NCI-H82 (cell line): ENCODE results near the gene NTM.

ENCODE experiments used
- DNase-seq: peaks from one replicate; lab custom pipeline; 2025; lab: John Stamatoyannopoulos, UW

The NTM gene

GRCh38 chr11:132220474-132220873 lies 850.1 kb downstream of the NTM start:
- no peak for DNase-seq

DNA sequence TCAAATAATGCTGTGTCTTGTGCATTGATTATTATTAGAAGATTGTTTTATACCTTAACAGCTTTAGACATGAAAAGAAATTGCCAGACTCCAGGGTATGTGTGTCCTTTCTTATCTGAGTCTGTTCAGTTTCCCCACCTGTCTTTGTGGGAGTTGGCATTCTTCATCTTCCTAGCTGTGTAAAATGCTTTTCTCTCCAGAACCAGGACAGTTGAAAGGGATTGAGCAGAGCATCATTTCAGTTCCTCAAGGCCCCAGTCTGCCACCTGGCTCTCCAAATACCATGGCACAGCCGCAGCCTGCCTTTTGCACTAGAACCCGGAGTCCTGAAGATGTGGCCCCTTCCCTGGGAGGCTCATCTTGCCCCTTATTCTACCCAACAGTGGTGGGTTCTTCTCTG lies 851.9 kb downstream of the NTM start:
- DNase-seq: no peak

GRCh38 chr11:132226522-132226921 lies 856.1 kb downstream of the NTM start:
- DNase-seq: no peak

DNA sequence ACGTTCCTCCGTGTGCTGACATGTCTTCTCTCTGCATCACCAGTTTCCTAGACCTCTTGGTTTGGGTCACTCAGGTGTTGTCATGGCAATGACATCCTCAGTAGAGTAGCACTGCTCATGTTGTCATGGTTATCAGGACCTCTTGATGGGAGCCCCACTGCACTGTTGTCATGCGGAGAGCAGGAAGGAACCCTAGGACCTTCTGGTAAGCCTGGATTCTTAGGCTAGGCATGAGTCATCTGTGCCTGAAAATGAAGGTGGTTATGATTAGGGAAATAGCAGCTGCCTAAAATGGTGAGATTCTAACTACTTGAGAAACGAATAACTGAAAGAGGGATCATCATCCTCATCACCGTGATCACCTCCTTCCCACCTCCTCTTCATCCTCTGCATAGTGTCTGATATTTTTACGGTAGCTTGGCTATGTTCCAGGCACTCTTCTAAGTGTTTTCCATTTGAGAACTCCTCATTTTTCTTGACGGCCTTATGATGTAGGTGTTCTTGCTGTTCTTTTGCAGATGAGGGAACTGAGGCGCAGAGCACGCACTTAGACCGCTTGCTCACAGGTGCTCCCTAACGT lies 858.4 kb downstream of the NTM start:
- DNase-seq: no peak

GRCh38 chr11:132231656-132232347 lies 861.4 kb downstream of the NTM start:
- DNase-seq: no peak

- DNase-seq: no peak
Measured at GRCh38 chr11:132234878-132235277, 864.5 kb downstream of the NTM start.

DNA sequence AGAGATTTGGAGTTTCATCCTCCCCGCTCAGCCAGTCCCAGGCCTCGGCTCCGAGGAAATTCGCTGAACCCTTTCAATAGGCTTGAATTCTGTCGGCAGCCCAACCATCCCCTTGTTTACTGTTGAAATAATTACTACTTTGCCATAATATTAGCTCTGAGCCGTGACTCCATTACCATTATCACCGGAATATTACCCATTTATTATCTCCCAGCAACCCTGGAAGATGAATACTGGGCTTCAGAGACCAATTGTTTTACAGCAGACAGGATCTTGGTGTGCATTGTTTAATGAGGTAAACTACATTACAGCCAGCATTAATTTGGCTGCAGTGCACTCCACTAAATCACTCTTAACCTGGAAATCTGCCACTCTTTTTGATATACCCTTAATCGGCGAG lies 867.4 kb downstream of the NTM start:
- no peak for DNase-seq

- no peak for DNase-seq
Measured at GRCh38 chr11:132238331-132238866, 868.0 kb downstream of the NTM start.

DNA sequence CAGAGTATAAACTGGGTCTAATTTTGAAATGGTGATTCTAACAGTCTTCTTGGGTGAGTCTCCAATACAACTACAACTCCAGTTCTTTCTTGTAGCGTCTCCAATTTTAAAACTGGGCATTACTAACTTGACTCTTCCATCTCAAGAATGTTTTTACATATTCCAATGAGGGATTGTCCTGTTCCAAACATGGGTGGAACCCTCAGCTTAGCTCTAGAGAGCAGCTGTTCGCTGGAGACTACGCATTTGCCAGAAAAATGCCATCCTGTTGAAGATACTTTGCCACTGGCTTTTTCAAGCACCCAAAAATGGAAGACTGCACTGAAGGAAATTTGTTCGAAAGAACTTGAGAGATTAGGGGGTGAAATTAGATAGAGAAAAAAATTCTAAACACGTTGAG lies 870.0 kb downstream of the NTM start:
- no peak for DNase-seq

- no peak for DNase-seq
Measured at GRCh38 chr11:132242632-132243031, 872.2 kb downstream of the NTM start.

DNA sequence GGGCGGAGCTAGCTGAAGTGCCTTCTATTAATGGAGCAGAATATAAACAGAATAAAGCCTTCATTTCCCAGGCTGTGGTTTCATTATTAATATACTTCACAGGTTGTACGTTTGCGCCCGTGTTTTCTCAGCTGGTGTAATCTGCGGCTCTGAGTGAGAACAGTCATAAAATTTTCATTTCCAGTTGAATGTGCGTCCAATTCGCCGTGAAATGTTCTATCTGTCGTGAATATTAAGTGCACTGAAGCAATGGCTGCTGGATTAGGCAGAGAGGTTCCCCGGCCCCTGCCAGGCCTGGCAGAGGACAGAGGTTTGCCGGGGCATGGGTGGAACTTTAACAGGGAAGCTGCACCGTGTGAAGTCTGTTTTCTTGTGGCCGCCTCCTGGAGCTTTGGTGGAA lies 874.4 kb downstream of the NTM start:
- no peak for DNase-seq

DNA sequence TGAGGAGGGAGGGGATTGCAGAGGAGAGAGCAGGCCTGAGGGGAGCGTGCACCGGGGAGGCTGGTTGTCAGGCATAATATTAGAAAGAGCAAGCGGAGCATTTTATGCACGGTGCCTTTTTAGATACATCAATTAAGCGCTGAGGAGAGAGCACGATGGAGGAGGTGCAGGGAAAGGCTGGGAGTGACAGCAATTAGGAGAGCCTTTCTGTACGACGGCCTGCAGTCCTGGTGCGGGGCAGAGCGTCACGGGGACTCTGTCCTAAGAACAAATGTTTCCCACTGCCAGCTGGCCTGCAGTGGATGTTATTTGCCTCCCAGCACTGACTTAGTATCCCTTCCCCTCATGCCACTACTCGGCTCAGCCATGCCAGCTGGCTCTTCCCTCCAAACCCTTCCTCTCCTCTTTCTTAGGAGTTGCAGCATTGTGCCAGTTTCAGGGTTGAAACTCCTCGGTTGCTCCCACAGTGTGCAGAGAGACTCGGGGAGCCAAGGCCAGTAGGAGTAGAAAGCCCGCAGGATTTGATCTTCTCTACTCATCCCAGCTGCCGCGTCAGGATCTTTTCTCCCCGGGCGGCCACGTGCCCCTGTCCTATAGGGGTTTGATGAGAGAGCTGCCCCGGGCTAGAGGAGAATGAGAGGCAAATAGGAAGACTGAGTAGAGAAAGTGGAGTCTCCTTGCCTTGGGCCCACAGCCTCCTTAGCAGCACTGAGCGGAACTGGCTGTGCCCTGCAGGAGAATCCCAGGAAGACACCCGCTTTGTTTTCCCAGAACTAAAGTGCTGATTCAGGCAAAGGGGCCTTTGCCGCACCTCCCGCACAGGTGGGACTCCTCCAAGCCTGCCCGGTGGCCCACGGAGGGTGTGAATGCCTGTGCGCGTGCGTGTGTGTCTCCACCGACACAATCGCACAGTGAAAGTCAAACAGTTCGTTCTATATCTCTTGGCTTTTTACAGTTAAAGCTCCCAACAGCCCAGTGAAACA lies 875.3 kb downstream of the NTM start:
- no peak for DNase-seq

GRCh38 chr11:132248580-132248979 lies 878.2 kb downstream of the NTM start:
- DNase-seq: no peak

DNA sequence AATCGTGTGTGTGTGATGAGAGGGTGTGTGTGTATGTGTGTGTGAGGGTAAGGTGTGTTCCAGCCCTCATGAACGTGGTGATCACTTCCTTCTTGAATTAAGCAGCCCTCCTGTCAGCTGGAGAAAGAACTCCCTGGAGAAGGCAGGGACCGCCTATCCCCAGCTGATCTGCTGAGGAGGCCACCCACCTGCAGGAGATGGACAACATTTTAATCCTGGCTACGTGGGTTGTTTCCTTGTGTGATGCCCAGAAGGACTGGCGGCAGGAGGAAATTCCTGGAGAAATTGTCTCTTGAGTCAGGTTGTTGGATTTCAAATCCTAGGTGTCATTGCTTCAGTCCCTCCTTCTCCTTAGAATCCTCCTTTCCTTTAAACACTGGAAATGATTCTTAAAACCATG lies 878.8 kb downstream of the NTM start:
- DNase-seq: no peak

GRCh38 chr11:132251061-132251460 lies 880.6 kb downstream of the NTM start:
- no peak for DNase-seq

DNA sequence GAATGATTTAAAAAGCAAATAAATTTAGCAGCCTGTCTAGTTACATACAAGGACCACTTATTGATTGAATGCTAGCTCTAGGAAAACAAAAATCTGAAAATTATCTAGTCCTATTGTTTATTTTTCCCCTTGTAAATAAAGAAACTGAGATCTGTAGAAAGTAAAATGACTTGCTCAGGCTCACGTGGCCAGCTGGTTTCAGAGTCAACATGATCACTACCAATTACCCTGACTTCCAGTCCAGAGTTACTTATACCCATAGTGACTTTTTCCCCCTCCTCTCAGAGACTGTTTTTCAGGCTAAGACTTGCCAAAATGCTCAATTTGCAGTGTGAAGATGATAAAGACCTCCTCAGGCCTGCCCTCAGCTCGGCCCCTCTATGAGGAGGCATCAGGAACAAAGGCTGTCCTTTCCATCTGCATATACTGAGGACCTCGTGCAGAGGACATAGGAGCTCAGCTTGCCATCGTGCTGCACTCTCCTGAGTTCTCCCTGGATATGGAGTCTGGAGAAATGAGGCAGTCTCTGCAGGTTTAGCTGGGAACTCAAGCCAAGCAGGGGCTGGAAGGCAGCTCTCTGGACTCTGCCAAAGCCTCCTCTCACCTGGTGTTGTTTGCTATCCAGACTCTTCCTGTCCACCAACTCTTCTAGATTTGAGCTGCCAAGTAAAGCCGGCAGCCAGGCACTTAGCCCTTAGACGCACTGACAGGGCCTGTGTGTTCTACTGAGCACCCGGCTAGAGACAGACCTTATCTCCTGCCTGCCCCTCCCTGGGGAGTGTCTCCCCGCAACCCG lies 883.3 kb downstream of the NTM start:
- DNase-seq: no peak

DNA sequence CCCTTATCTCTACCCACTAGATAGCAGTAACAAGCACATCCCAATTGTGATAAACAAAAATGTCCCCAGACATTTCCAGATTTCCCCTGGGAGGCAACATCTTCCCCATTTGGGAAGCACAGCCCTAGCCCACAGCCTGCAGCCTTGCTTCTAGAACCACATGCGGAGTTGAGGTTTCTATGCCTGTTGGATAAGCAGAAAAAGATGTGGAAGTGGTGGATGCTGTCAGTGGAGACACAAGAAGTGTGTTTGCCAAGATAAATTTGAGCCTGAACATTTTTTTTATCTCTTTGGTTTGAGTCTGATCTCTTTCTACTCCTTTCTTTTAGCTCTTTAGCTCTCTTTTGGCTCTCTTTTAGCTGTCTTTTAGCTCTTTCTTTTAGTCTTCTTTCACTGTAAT lies 884.5 kb downstream of the NTM start:
- DNase-seq: no peak

DNA sequence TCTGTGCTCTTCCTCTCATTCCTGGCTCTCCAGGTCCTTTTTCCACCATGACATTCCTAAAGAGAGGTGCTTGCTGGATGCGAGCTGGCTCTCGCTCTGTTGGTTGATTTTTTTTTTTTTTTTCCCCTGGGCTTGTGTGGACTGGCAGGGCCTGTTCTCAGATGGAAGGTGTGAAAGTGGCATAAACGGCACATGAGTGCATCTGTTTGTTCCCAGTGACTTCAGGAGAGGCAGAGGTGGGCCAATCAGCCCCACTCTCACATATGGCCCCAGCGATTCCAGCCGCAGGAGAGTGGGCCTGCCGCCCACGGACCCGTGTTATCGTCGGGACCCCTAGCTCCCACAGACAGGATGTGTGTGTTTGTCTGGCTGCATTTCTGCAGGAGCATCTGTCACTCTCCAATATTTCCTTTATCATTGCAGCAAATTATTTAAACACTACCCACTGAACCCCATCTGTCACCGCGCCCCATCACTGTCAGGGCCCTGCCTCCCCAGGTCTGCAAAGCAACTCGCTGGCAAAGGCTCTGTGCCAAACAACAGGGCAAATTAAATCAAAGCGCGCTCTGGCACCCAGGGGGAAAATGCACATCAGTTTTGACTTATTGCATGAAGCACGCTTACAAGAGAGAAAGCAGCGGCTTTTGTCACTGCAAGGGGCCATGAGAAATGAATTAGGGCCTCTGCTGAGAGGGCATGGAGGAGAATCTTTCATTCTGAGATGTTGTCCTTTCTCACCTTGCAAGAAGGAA lies 886.3 kb downstream of the NTM start:
- DNase-seq: no peak

GRCh38 chr11:132257871-132258270 lies 887.5 kb downstream of the NTM start:
- no peak for DNase-seq

DNA sequence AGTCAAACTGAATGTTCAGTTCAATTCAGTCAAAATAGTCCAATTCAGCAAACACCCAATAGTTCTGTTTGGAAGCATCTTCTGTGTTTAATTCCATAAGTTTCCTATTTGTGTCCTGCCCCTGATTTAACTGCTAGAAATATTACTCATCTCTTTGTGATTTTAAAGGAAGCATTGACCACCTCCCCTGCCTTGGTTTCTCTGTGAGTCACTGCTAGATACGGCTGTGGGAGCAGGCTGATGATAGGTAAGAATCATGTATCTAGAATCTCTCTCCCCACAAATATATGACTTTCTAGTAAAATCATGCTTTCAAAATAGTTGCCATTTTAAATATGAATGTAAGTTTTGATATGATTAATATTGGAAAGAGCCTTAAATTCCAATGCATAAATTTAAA lies 888.5 kb downstream of the NTM start:
- DNase-seq: no peak

- no peak for DNase-seq
Measured at GRCh38 chr11:132260636-132261035, 890.2 kb downstream of the NTM start.
